GM18907 (cell line): ENCODE data around the gene ZNF506.
"Not testable (repeated sequence)": the region's sequence is repeated elsewhere in the genome, so short reads cannot be mapped to it uniquely, and the experiment has no call there.

Source experiments
- ATAC-seq: cut with Tn5 transposase; IDR thresholded peaks from one replicate; pipeline ENCODE4 v1.9.1; 2021; ENCODE audit warnings: mild to moderate bottlenecking, moderate library complexity; ENCODE audit not compliant: unreplicated experiment

Gene ZNF506

GRCh38 chr19:19781791-19782190, 39.8 kb downstream of the ZNF506 start:
- not testable (repeated sequence) for ATAC-seq

- ATAC-seq, result no peak
These were observed 42.9 kb downstream of the ZNF506 start for GRCh38 chr19:19778666-19779065.

GRCh38 chr19:19777692-19778091, 43.9 kb downstream of the ZNF506 start:
- no peak for ATAC-seq

GRCh38 chr19:19776206-19777008, 45.1 kb downstream of the ZNF506 start:
- ATAC-seq, result peak; percentile 99

- peak; percentile 33 for ATAC-seq
These were observed 45.7 kb downstream of the ZNF506 start for GRCh38 chr19:19775891-19776205.

GRCh38 chr19:19774354-19775033, 47.1 kb downstream of the ZNF506 start:
- ATAC-seq, result no peak

- not testable (repeated sequence) for ATAC-seq
These were observed 49.6 kb downstream of the ZNF506 start for GRCh38 chr19:19771963-19772362.

- ATAC-seq, result not testable (repeated sequence)
These were observed 51.6 kb downstream of the ZNF506 start for GRCh38 chr19:19769971-19770370.

GRCh38 chr19:19758164-19758563, 63.4 kb downstream of the ZNF506 start:
- no peak for ATAC-seq

GRCh38 chr19:19752760-19753403, 68.7 kb downstream of the ZNF506 start:
- no peak for ATAC-seq

- ATAC-seq, result no peak
These were observed 69.7 kb downstream of the ZNF506 start for GRCh38 chr19:19751846-19752245.

- ATAC-seq, result no peak
These were observed 70.4 kb downstream of the ZNF506 start for GRCh38 chr19:19750842-19751790.

- ATAC-seq, result no peak
These were observed 71.4 kb downstream of the ZNF506 start for GRCh38 chr19:19749908-19750841.

- no peak for ATAC-seq
These were observed 72.2 kb downstream of the ZNF506 start for GRCh38 chr19:19749117-19749907.

- ATAC-seq, result no peak
These were observed 73.2 kb downstream of the ZNF506 start for GRCh38 chr19:19748249-19748938.

- no peak for ATAC-seq
These were observed 74.0 kb downstream of the ZNF506 start for GRCh38 chr19:19747357-19748220.
